Breast epithelium (tissue), 4 donors: Measurements from ENCODE around the gene NUTF2. TPM values are rescaled to one million over a fixed set of nuclear protein-coding genes. Genes with fewer than 3 reads are reported as not detected.

Experiments used
- DNase-seq, 2 donors: peaks; one replicate each; pipeline ENCODE4 v3.0.0-alpha.2; 2019; ENCODE audit warnings: low spot score in 2 of 2
- H3K27ac ChIP-seq, 2 donors: fragments of 200-600 bp; sonication (generic) in 1 of 2; one replicate each; pipeline ENCODE4 v1.5.1; 2016 to 2019; ENCODE audit warnings: mild to moderate bottlenecking in 1 of 2
- H3K27me3 ChIP-seq, 2 donors: fragments of 200-600 bp; sonication (generic) in 1 of 2; one replicate each; pipeline versions ENCODE4 v1.5.1 to v1.6.0; 2017 to 2019; ENCODE audit warnings: control low read depth in 1 of 2, mild to moderate bottlenecking in 1 of 2
- H3K36me3 ChIP-seq: fragments of 200-600 bp; one replicate; pipeline ENCODE4 v1.5.1; 2019
- H3K4me1 ChIP-seq, 2 donors: fragments of 200-600 bp; sonication (generic); one replicate each; pipeline ENCODE4 v1.5.1; 2016 to 2019; ENCODE audit warnings: control low read depth in 1 of 2
- H3K4me3 ChIP-seq, 3 donors: fragments of 200-600 bp; sonication (generic); 1 replicate in 2 of 3; 2 replicates in 1 of 3; pipeline ENCODE4 v1.5.1; 2016 to 2019; ENCODE audit warnings: mild to moderate bottlenecking in 3 of 3, moderate library complexity in 2 of 3
- H3K9me3 ChIP-seq, 2 donors: fragments of 200-600 bp; sonication (generic) in 1 of 2; one replicate each; pipeline ENCODE4 v1.5.1; 2016 to 2019; ENCODE audit warnings: control low read depth in 1 of 2
- CTCF ChIP-seq, 3 donors: fragments of 450-650 bp; IDR thresholded peaks; one replicate each; pipeline ENCODE4 v1.5.1; 2016 to 2017; ENCODE audit warnings: antibody characterized with exemption in 3 of 3, mild to moderate bottlenecking in 3 of 3, moderate library complexity in 3 of 3
- POLR2A ChIP-seq: fragments of 450-650 bp; IDR thresholded peaks from one replicate; pipeline ENCODE4 v1.6.1; 2016; ENCODE audit warnings: antibody characterized with exemption, mild to moderate bottlenecking, moderate library complexity
- POLR2AphosphoS5 ChIP-seq, 3 donors: sonication (generic); formaldehyde crosslinking; IDR thresholded peaks; one replicate each; pipeline ENCODE4 v1.6.1; 2017; ENCODE audit warnings: antibody characterized with exemption in 3 of 3
- intact Hi-C: fragments of 100-400 bp; cut with DNase I; formaldehyde crosslinking; loops from one replicate; pipeline ENCODE4 v1.15.1; 2023; ENCODE audit warnings: low total_unique reads
- total RNA-seq, 3 donors: library from RNA; depleted of rRNA; stranded (reverse); fragments of >200 nt; gene quantifications; one replicate each; pipeline ENCODE4 v1.1.0, GENCODE V29; 2016

The NUTF2 gene
- total RNA-seq, 3 donors from 2014 or later = 91.5 to 168 (median 94.8) TPM

- peaks cover 5% of the 10 kb centered on the region in 2 donors for H3K4me1 ChIP-seq
- no peaks in the 10 kb centered on the region for H3K9me3 ChIP-seq
- H3K27ac ChIP-seq = no peak overlapping the region
- no peak overlapping the region for H3K4me3 ChIP-seq
- intact Hi-C loops = no loop called here
- H3K36me3 ChIP-seq = no peaks in the 10 kb centered on the region
- TF ChIP-seq CTCF (IDR thresholded peaks at IDR 0.05) (no peak), POLR2A (no peak), POLR2AphosphoS5 (IDR thresholded peaks at IDR 0.05) (no peak)
- no peak for DNase-seq
- no peaks in the 10 kb centered on the region for H3K27me3 ChIP-seq
These were observed 8.9 kb upstream of the NUTF2 start for GRCh38 chr16:67837811-67838210.

GRCh38 chr16:67841198-67841815 lies 5.4 kb upstream of the NUTF2 start:
- intact Hi-C loops = no loop called here
- no peak for DNase-seq
- peak overlapping the region; percentile 99 to 100 for H3K27ac ChIP-seq
- no peaks in the 10 kb centered on the region for H3K27me3 ChIP-seq
- H3K4me1 ChIP-seq = peaks cover 21 to 31% of the 10 kb centered on the region in 2 donors
- H3K36me3 ChIP-seq = no peaks in the 10 kb centered on the region
- H3K9me3 ChIP-seq = no peaks in the 10 kb centered on the region
- TF ChIP-seq POLR2A (no peak), CTCF (IDR thresholded peaks at IDR 0.05) (no peak), POLR2AphosphoS5 (IDR thresholded peaks at IDR 0.05) (no peak)
- peak overlapping the region; percentile 82 to 96 (median 84) for H3K4me3 ChIP-seq

GRCh38 chr16:67841816-67842508 lies 4.8 kb upstream of the NUTF2 start, which contains the start of gene THAP11:
Gene THAP11 (plus strand): TSS chr16:67842320. CDS start chr16:67842555, 235 bp downstream.
- no peaks in the 10 kb centered on the region for H3K36me3 ChIP-seq
- H3K4me1 ChIP-seq = peaks cover 21 to 31% of the 10 kb centered on the region in 2 donors
- DNase-seq = peak; percentile 92 to 95
- intact Hi-C loops = no loop called here
- H3K27ac ChIP-seq = peak within 1 kb of the TSS; percentile 99 to 100
- H3K4me3 ChIP-seq = peak within 1 kb of the TSS; percentile 82 to 96 (median 84)
- TF ChIP-seq CTCF (IDR thresholded peaks at IDR 0.05) (peak; percentile 90 to 95 (median 90)), POLR2AphosphoS5 (IDR thresholded peaks at IDR 0.05) (peak; percentile 58 to 83 (median 81)), POLR2A (no peak)
- H3K27me3 ChIP-seq = no peaks in the 10 kb centered on the region
- H3K9me3 ChIP-seq = no peaks in the 10 kb centered on the region

- Histone ChIP-seq H3K36me3 (no peaks in the 10 kb centered on the region), H3K4me3 (peak overlapping the region; percentile 82 to 96 (median 84)), H3K27ac (peak overlapping the region; percentile 99 to 100), H3K4me1 (peaks cover 21 to 31% of the 10 kb centered on the region in 2 donors), H3K9me3 (no peaks in the 10 kb centered on the region), H3K27me3 (no peaks in the 10 kb centered on the region)
- intact Hi-C loops = no loop called here
- no peak for TF ChIP-seq POLR2A
- TF ChIP-seq POLR2AphosphoS5 (IDR thresholded peaks at IDR 0.05) = no peak
- TF ChIP-seq CTCF (IDR thresholded peaks at IDR 0.05) = peak in 1 of 3 donors; percentile 8
- peak in 1 of 2 donors; percentile 30 for DNase-seq
These were observed 4.0 kb upstream of the NUTF2 start for GRCh38 chr16:67842509-67843342.
